ENCODE measurements around the gene C11orf71. TPM values are rescaled to one million over a fixed set of nuclear protein-coding genes. Genes with fewer than 3 reads are reported as not detected.

The C11orf71 gene, protein sequence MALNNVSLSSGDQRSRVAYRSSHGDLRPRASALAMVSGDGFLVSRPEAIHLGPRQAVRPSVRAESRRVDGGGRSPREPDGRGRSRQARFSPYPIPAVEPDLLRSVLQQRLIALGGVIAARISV
- total RNA-seq, result 3.4 TPM in 2 replicates

DNA sequence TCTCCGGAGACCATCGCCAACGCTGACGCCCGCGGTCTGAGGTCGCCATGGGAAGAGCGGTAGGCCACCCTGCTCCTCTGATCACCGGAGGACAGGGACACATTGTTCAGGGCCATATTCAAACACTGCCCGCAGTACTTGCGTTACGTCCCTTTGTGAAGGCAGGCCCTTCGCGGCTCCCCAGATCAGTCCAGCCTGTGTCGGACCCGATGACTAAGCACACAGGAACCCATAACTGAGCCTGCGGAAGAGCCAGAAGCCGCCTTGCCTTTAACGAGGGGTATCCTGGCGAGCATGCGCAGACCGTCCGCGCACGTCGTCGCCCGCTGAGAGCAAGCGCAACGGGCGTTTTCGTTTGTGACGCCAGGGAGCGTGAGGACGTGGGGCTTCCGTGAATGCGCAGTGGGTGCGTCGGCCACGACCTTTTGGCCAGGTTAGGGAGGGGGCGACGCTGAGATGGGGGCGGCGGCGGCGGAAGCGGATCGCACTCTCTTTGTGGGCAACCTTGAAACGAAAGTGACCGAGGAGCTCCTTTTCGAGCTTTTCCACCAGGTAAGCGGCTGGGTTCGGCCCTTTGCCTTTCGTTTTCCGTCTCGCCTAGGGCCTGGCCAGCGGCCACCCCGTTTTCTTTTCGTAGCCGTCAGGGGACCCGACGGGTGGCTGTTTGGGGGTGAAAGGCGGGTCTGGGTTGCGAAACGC is at the start of gene C11orf71, which contains the start of gene RBM7:
Gene C11orf71, minus strand, starts transcription at position 296 of the 699 bp plus-strand sequence. Its CDS starts 180 bp downstream, at position 116.
Gene RBM7, plus strand, starts transcription at position 451 of the 699 bp plus-strand sequence. Its CDS starts 6 bp downstream, at position 457.

DNA sequence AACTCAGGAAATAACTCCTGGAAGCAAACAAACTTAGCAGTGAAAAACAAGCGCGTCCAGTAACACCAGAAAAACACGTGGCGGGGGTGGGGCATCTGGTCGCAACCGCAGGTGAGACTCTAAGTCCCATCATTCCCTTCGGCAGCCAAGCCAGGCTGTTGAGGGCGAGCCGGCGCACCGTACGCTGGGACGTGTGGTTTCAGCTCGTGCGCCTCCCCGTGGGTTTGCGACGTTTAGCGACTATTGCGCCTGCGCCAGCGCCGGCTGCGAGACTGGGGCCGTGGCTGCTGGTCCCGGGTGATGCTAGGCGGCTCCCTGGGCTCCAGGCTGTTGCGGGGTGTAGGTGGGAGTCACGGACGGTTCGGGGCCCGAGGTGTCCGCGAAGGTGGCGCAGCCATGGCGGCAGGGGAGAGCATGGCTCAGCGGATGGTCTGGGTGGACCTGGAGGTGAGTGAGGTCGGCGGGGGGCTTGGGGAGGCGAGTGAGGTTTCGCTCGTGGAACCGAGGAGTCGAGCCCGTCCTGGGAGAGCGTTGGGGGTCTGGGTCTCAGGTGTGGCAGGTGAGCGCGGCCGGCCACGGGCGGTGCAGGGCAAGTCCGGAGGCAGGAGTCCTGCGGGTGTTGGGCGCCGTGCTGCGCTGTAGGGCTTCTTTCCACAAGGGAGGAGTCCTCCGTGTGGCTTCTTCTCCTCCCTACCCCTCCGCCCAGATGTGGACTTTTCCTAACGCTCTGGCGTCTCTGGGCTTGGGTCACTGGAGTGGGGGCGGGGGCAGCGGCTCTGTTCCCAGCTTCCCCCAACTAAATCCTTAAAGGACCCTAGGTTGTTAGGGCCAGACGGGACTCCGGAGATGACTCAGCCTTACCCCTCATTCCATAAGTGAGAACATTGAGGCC is 39.2 kb upstream of the C11orf71 start, which contains the start of gene REXO2:
Gene REXO2, plus strand, starts transcription at position 239 of the 892 bp plus-strand sequence. Its CDS starts 62 bp downstream, at position 301.

Other genes starting within 250 kb of the C11orf71 start
- 137 and 508 TPM in 2 replicates for gene NNMT, start 104.1 kb downstream of the C11orf71 start, total RNA-seq
- 43.2 and 47.6 TPM in 2 replicates for gene RBM7, start 155 bp upstream of the C11orf71 start, total RNA-seq
- gene REXO2, start 39.0 kb upstream of the C11orf71 start, total RNA-seq, result 188 and 333 TPM in 2 replicates
- not detected in 2 replicates for gene NXPE1, start 159.4 kb upstream of the C11orf71 start, total RNA-seq
- not detected in 2 replicates for gene NXPE4, start 195.3 kb upstream of the C11orf71 start, total RNA-seq

Measured in uterine smooth muscle cell (primary cell).